H1 (cell line): ENCODE data around the gene GOLGA2. TPM values are rescaled to one million over a fixed set of nuclear protein-coding genes. Genes with fewer than 3 reads are reported as not detected.

Experiments
- CTCF ChIA-PET: fragments of 300-600 bp; sonication (Branson Sonifier 250); formaldehyde crosslinking; loops from one replicate; lab custom pipeline; 2021; ENCODE audit not compliant: partially characterized antibody; lab: Charles Lee
- POLR2A ChIA-PET: fragments of 300-600 bp; sonication (Branson Sonifier 250); formaldehyde crosslinking; loops from one replicate; lab custom pipeline; 2021; ENCODE audit warnings: inconsistent platforms; ENCODE audit not compliant: partially characterized antibody; lab: Charles Lee
- DNase-seq, 2 experiments: peaks; one replicate each; pipeline versions ENCODE4 v3.0.0 to v3.0.0-alpha.2; 2010 to 2022; ENCODE audit warnings: low spot score in 2 of 2, low read depth in 1 of 2, mixed read lengths in 1 of 2
- FAIRE-seq: peaks from 2 replicates; lab custom pipeline; 2011; peaks lifted over from hg19 to GRCh38; lab: Jason Lieb, UNC
- H2AFZ ChIP-seq: 2 replicates; pipeline ENCODE4 v1.8.1; 2012; ENCODE audit warnings: low read length, inconsistent platforms
- H2AK5ac ChIP-seq: 2 replicates; pipeline ENCODE4 v1.6.1; 2013; ENCODE audit warnings: low read depth, low read length
- H2BK120ac ChIP-seq: replicated peaks from 2 replicates; pipeline ENCODE3; 2013; ENCODE audit warnings: low read depth, low read length, inconsistent platforms
- H2BK12ac ChIP-seq: 2 replicates; pipeline ENCODE4 v1.6.1; 2013; ENCODE audit warnings: low read depth, low read length
- H2BK15ac ChIP-seq: 2 replicates; pipeline ENCODE4 v1.6.1; 2013; ENCODE audit warnings: low read length
- H2BK20ac ChIP-seq: 2 replicates; pipeline ENCODE4 v1.6.1; 2013; ENCODE audit warnings: low read length
- H2BK5ac ChIP-seq: 2 replicates; pipeline ENCODE4 v1.6.1; 2013; ENCODE audit warnings: low read depth, low read length
- H3K14ac ChIP-seq: 2 replicates; pipeline ENCODE4 v1.6.1; 2013; ENCODE audit warnings: inconsistent platforms; ENCODE audit not compliant: insufficient read length
- H3K18ac ChIP-seq: 2 replicates; pipeline ENCODE4 v1.6.1; 2013; ENCODE audit warnings: low read length; ENCODE audit errors: extremely low read depth
- H3K23ac ChIP-seq: 2 replicates; pipeline ENCODE4 v1.6.1; 2013; ENCODE audit warnings: inconsistent platforms; ENCODE audit not compliant: insufficient read length
- H3K23me2 ChIP-seq: 2 replicates; pipeline ENCODE4 v1.6.1; 2013; ENCODE audit warnings: low read depth, low read length
- H3K27ac ChIP-seq: 2 replicates; pipeline ENCODE4 v1.6.1; 2011; ENCODE audit warnings: low read depth, low read length, inconsistent platforms
- H3K27me3 ChIP-seq, 4 experiments: replicated peaks in 1 of 4; 1 replicate in 1 of 4; 2 replicates in 3 of 4; pipeline versions ENCODE4 v1.6.1 to v1.8.1; 2011 to 2013; ENCODE audit warnings: low read length in 3 of 4, mild to moderate bottlenecking in 3 of 4, inconsistent platforms in 2 of 4, mixed read lengths in 2 of 4, moderate library complexity in 1 of 4; ENCODE audit not compliant: control insufficient read depth in 3 of 4, insufficient read depth in 3 of 4; ENCODE audit errors: extremely low read depth in 1 of 4
- H3K36me3 ChIP-seq, 4 experiments: 2 replicates each; pipeline versions ENCODE4 v1.6.1 to v1.8.1; 2011 to 2013; ENCODE audit warnings: mild to moderate bottlenecking in 4 of 4, low read length in 3 of 4, moderate library complexity in 2 of 4, control low read depth in 1 of 4, inconsistent platforms in 1 of 4; ENCODE audit not compliant: insufficient read depth in 4 of 4, control insufficient read depth in 2 of 4
- H3K4ac ChIP-seq: replicated peaks from 2 replicates; pipeline ENCODE3; 2013; ENCODE audit warnings: low read length, low read depth, mixed read lengths, inconsistent platforms; ENCODE audit not compliant: insufficient read length
- H3K4me1 ChIP-seq, 4 experiments: replicated peaks in 1 of 4; 1 replicate in 1 of 4; 2 replicates in 3 of 4; pipeline versions ENCODE4 v1.6.1 to v1.8.1; 2011 to 2013; ENCODE audit warnings: low read length in 3 of 4, inconsistent platforms in 2 of 4, mixed read lengths in 1 of 4; ENCODE audit not compliant: insufficient read depth in 4 of 4, control insufficient read depth in 3 of 4
- H3K4me2 ChIP-seq, 2 experiments: 2 replicates each; pipeline versions ENCODE4 v1.6.1 to v1.8.1; 2011 to 2013; ENCODE audit warnings: low read depth in 2 of 2, low read length in 2 of 2, control low read depth in 1 of 2, inconsistent platforms in 1 of 2, mild to moderate bottlenecking in 1 of 2; ENCODE audit not compliant: insufficient read depth in 1 of 2
- H3K4me3 ChIP-seq, 4 experiments: fragments of 200-600, 300-600 bp in 1 of 4; sonication (generic), shearing (Covaris generic), sonication (Bioruptor Twin) in 1 of 4; 2 replicates each; pipeline versions ENCODE4 v1.5.1 to v1.8.1; 2011 to 2016; ENCODE audit warnings: low read length in 4 of 4, low read depth in 3 of 4, control low read depth in 2 of 4, inconsistent platforms in 2 of 4, mild to moderate bottlenecking in 2 of 4, mixed read lengths in 1 of 4, moderate library complexity in 1 of 4; ENCODE audit not compliant: insufficient read depth in 2 of 4; ENCODE audit errors: extremely low read depth in 1 of 4
- H3K56ac ChIP-seq: replicated peaks from 2 replicates; pipeline ENCODE3; 2013; ENCODE audit warnings: low read depth, mild to moderate bottlenecking, mixed read lengths, low read length, inconsistent platforms; ENCODE audit not compliant: insufficient read length
- H3K79me1 ChIP-seq: 2 replicates; pipeline ENCODE4 v1.6.1; 2013; ENCODE audit warnings: low read depth, low read length, control low read depth
- H3K79me2 ChIP-seq, 2 experiments: 2 replicates each; pipeline versions ENCODE4 v1.6.1 to v1.8.1; 2012 to 2013; ENCODE audit warnings: low read length in 2 of 2, mild to moderate bottlenecking in 2 of 2, inconsistent platforms in 1 of 2; ENCODE audit not compliant: insufficient read depth in 2 of 2, control insufficient read depth in 1 of 2
- H3K9ac ChIP-seq, 4 experiments: replicated peaks in 1 of 4; 1 replicate in 1 of 4; 2 replicates in 3 of 4; pipeline versions ENCODE4 v1.6.1 to v1.8.1; 2011 to 2013; ENCODE audit warnings: low read depth in 3 of 4, low read length in 3 of 4, control low read depth in 2 of 4, mild to moderate bottlenecking in 2 of 4, moderate library complexity in 2 of 4, inconsistent platforms in 1 of 4; ENCODE audit errors: extremely low read depth in 1 of 4
- H3K9me3 ChIP-seq, 2 experiments: 2 replicates each; pipeline versions ENCODE4 v1.6.1 to v1.8.1; 2012 to 2013; ENCODE audit warnings: mild to moderate bottlenecking in 2 of 2, moderate library complexity in 2 of 2, control low read depth in 1 of 2, inconsistent platforms in 1 of 2, low read depth in 1 of 2, low read length in 1 of 2, mixed read lengths in 1 of 2; ENCODE audit not compliant: insufficient read depth in 2 of 2
- H4K20me1 ChIP-seq, 2 experiments: replicated peaks in 1 of 2; 2 replicates each; pipeline versions ENCODE3 to v1.8.1; 2011 to 2013; ENCODE audit warnings: inconsistent platforms in 2 of 2, low read length in 2 of 2, mild to moderate bottlenecking in 1 of 2; ENCODE audit not compliant: insufficient read depth in 2 of 2, control insufficient read depth in 1 of 2
- H4K5ac ChIP-seq: 2 replicates; pipeline ENCODE4 v1.6.1; 2013; ENCODE audit warnings: low read length, low read depth, mixed read lengths, inconsistent platforms; ENCODE audit not compliant: insufficient read length
- H4K8ac ChIP-seq: 2 replicates; pipeline ENCODE4 v1.8.0; 2013; ENCODE audit warnings: mild to moderate bottlenecking, moderate library complexity, low read length, inconsistent platforms; ENCODE audit not compliant: insufficient read depth; ENCODE audit errors: extremely low read depth
- H4K91ac ChIP-seq: replicated peaks from 2 replicates; pipeline ENCODE3; 2013; ENCODE audit warnings: low read length, mixed read lengths, inconsistent platforms; ENCODE audit not compliant: insufficient read length
- CREB1 ChIP-seq: IDR thresholded peaks from 2 replicates; pipeline ENCODE4 v1.6.1; 2012; ENCODE audit warnings: inconsistent platforms
- FOSL1 ChIP-seq: IDR thresholded peaks from 2 replicates; pipeline ENCODE4 v1.6.1; 2011; ENCODE audit warnings: mild to moderate bottlenecking, low read depth, low read length, moderate library complexity; ENCODE audit not compliant: insufficient read depth
- KDM4A ChIP-seq: IDR thresholded peaks from one replicate; pipeline ENCODE4 v1.7.1; 2012; ENCODE audit warnings: low read depth, mild to moderate bottlenecking, moderate library complexity, low read length, inconsistent platforms; ENCODE audit not compliant: severe bottlenecking
- MAFK ChIP-seq: IDR thresholded peaks from 2 replicates; pipeline ENCODE4 v1.6.1; 2012; ENCODE audit warnings: low read depth, mild to moderate bottlenecking, improper control_type of control experiment, low read length
- MAX ChIP-seq: IDR thresholded peaks from 2 replicates; pipeline ENCODE4 v1.6.1; 2012; ENCODE audit warnings: inconsistent platforms
- SAP30 ChIP-seq: fragments of 300-600 bp; sonication (generic); IDR thresholded peaks from 2 replicates; pipeline ENCODE4 v1.7.1; 2012; ENCODE audit warnings: low read length, moderate library complexity, mild to moderate bottlenecking, inconsistent platforms; ENCODE audit not compliant: insufficient read depth, insufficient replicate concordance
- TAF1 ChIP-seq: IDR thresholded peaks from 2 replicates; pipeline ENCODE4 v1.6.1; 2011; ENCODE audit warnings: mild to moderate bottlenecking, low read depth, low read length
- WGBS, 2 experiments: shearing (Covaris generic) in 1 of 2; methylation state at CpG; one replicate each; pipeline versions ENCODE4 v1.1.6 to v1.1.7; 2013 to 2015; ENCODE audit warnings: low lambda C conversion rate in 2 of 2, mixed read lengths in 2 of 2, inconsistent platforms in 1 of 2, low coverage in 1 of 2, missing lambda C conversion rate in 1 of 2; ENCODE audit not compliant: insufficient replicate concordance in 2 of 2, insufficient coverage in 1 of 2, insufficient read length in 1 of 2; ENCODE audit errors: extremely low coverage in 1 of 2, missing lambda C conversion rate in 1 of 2; 5-methylcytosine and 5-hydroxymethylcytosine counted together
- polyA plus RNA-seq, 7 experiments: library from polyadenylated mRNA; depleted of rRNA in 3 of 7; stranded (reverse) in 5 of 7; unstranded in 2 of 7; fragments of >200 nt in 5 of 7; fragments of 200-250 nt in 2 of 7; gene quantifications; 1 replicate in 5 of 7; 2 replicates in 1 of 7; 4 replicates in 1 of 7; pipeline versions ENCODE4 v1.2.1 to v1.2.3, GENCODE V29; 2011 to 2013; ENCODE audit warnings: missing spikeins in 2 of 7, mixed read lengths in 2 of 7
- total RNA-seq: library from RNA; stranded (reverse); fragmentation: NEBNext Ultra II Directional; extraction: Animal tissue kit (Norgen Biotek cat#: 25700); gene quantifications from 2 replicates; pipeline ENCODE4 v1.2.1, GENCODE V29; 2021

The GOLGA2 gene
- total and polyA plus RNA-seq, 2 of the 8 experiments (the other 6 are each of a cell fraction or from before 2014, with no cell fraction given): 13.1 to 43.6 TPM

- CTCF ChIA-PET: interaction anchor here (2.9 kb wide), 1 partner anchor 39 kb away, joined by 12 read pairs; no protein-coding TSS in a partner anchor
- no peak overlapping the region for H4K91ac ChIP-seq
- H3K23me2 ChIP-seq: peaks cover 7% of the 10 kb centered on the region
- H3K23ac ChIP-seq: no peak overlapping the region
- no peak overlapping the region for H2AK5ac ChIP-seq
- H3K27me3 ChIP-seq: no peaks in the 10 kb centered on the region
- H3K9ac ChIP-seq: peak overlapping the region in 1 of 4 experiments; percentile 60; a peak in 1 of 7 replicates
- no peak overlapping the region for H2BK120ac ChIP-seq
- H2AFZ ChIP-seq: no peak overlapping the region
- DNase-seq (no peak), FAIRE-seq (no peak)
- H3K56ac ChIP-seq: no peak overlapping the region
- no peak overlapping the region for H2BK12ac ChIP-seq
- no peak overlapping the region for H2BK20ac ChIP-seq
- peaks cover 8% of the 10 kb centered on the region; the same call in 1 of the 2 replicates for H3K79me1 ChIP-seq
- 87% methylated on average over 12 of the region's 12 CpGs; no CpG with 5 or more reads in 1 of the 2 experiments for WGBS, 2 experiments
- peak overlapping the region; percentile 63 to 96; a peak in 3 of 4 replicates for H3K4me2 ChIP-seq
- no peak overlapping the region for H3K27ac ChIP-seq
- peaks cover 0 to 25% of the 10 kb centered on the region in 2 experiments; a peak in 2 of 4 replicates for H3K79me2 ChIP-seq
- H3K14ac ChIP-seq: no peak overlapping the region
- peaks cover 0 to 11% (median 1%) of the 10 kb centered on the region in 4 experiments; a peak in 4 of 8 replicates for H3K36me3 ChIP-seq
- no peak overlapping the region for H4K8ac ChIP-seq
- no peaks in the 10 kb centered on the region; a peak in 3 of 7 replicates for H3K4me1 ChIP-seq
- no peak overlapping the region for H2BK15ac ChIP-seq
- no peak overlapping the region for H3K18ac ChIP-seq
- H2BK5ac ChIP-seq: no peak overlapping the region
- POLR2A ChIA-PET: interaction anchor here (0.6 to 3.1 kb wide), 2 partner anchors 12 to 73 kb away, joined by 3 to 10 read pairs; no protein-coding TSS in a partner anchor
- H4K20me1 ChIP-seq: peaks cover 1 to 3% of the 10 kb centered on the region in 2 experiments
- H3K4me3 ChIP-seq: peak overlapping the region; percentile 86 to 100 (median 92); a peak in 7 of 8 replicates
- H4K5ac ChIP-seq: no peak overlapping the region
- no peak overlapping the region for H3K4ac ChIP-seq
- H3K9me3 ChIP-seq: no peaks in the 10 kb centered on the region
- TF ChIP-seq KDM4A: no peak
- no peak for TF ChIP-seq FOSL1
- no peak for TF ChIP-seq TAF1
- TF ChIP-seq MAFK: no peak
- no peak for TF ChIP-seq CREB1
- no peak for TF ChIP-seq SAP30
- TF ChIP-seq MAX: no peak
- TF ChIP-seq, all 59 proteins: peak for 0
Measured at GRCh38 chr9:128323791-128324190, 48.0 kb upstream of the GOLGA2 start.
